K562 (cell line): Measurements from ENCODE around the gene FAM53A. TPM values are rescaled to one million over a fixed set of nuclear protein-coding genes. Genes with fewer than 3 reads are reported as not detected.
A peak's percentile ranks its signal among the peaks of the same experiment; 100 is the strongest.

ENCODE experiments used
- ATF1 ChIP-seq, 2 experiments: fragments of 450-650 bp in 1 of 2; IDR thresholded peaks; 2 replicates each; pipeline ENCODE4 v1.6.1; 2016; ENCODE audit warnings: missing compliant biosample characterization in 1 of 2, missing genetic modification characterization in 1 of 2
- C11orf30 ChIP-seq: fragments of 450-650 bp; IDR thresholded peaks from 2 replicates; pipeline ENCODE4 v1.6.1; 2016; ENCODE audit warnings: low read depth, mild to moderate bottlenecking
- DPF2 ChIP-seq: fragments of 450-650 bp; IDR thresholded peaks from 2 replicates; pipeline ENCODE4 v1.6.1; 2016
- MAFF ChIP-seq: IDR thresholded peaks from 2 replicates; pipeline ENCODE4 v1.6.1; 2012; ENCODE audit warnings: low read length, improper control_type of control experiment
- NR2C1 ChIP-seq, 2 experiments: fragments of 450-650 bp; IDR thresholded peaks; 2 replicates each; pipeline ENCODE4 v1.6.1; 2017; ENCODE audit warnings: mild to moderate bottlenecking in 2 of 2, antibody characterized with exemption in 1 of 2, inconsistent platforms in 1 of 2, missing compliant biosample characterization in 1 of 2, missing genetic modification characterization in 1 of 2
- SMARCC2 ChIP-seq: fragments of 450-650 bp; IDR thresholded peaks from 2 replicates; pipeline ENCODE4 v1.6.1; 2017; ENCODE audit warnings: antibody characterized with exemption, moderate library complexity, mild to moderate bottlenecking, low read depth
- ZNF175 ChIP-seq: fragments of 200-800 bp; sonication (Bioruptor generic); IDR thresholded peaks from 2 replicates; pipeline ENCODE4 v1.6.1; 2016; ENCODE audit warnings: low read depth, mild to moderate bottlenecking, missing genetic modification characterization, missing compliant biosample characterization
- ZNF316 ChIP-seq: fragments of 450-650 bp; IDR thresholded peaks from 2 replicates; pipeline ENCODE4 v1.6.1; 2016
- polyA plus RNA-seq, 8 experiments: library from polyadenylated mRNA; depleted of rRNA in 4 of 8; stranded (reverse) in 5 of 8; unstranded in 3 of 8; fragments of >200 nt; fragmentation: Nextera tagmentation in 2 of 8; fragmentation: Illumina TruSeq in 1 of 8; extraction: Ambion mirVana in 2 of 8; extraction: Trizol in 1 of 8; gene quantifications; 2 replicates each; pipeline versions ENCODE4 v1.2.1 to v1.2.3, GENCODE V29; 2011 to 2014; ENCODE audit warnings: inconsistent platforms in 1 of 8, missing spikeins in 1 of 8
- total RNA-seq, 7 experiments: library from RNA; depleted of rRNA in 6 of 7; stranded (reverse); fragments of >200 nt in 6 of 7; fragmentation: Illumina TruSeq in 2 of 7; extraction: Trizol in 2 of 7; gene quantifications; 2 replicates each; pipeline versions ENCODE4 v1.2.1 to v1.2.3, GENCODE V29; 2011 to 2021; ENCODE audit warnings: low replicate concordance in 1 of 7
- TF ChIP-seq, protein P1 (sequence below): fragments of 450-650 bp; IDR thresholded peaks from 2 replicates; pipeline ENCODE4 v1.6.1; 2017; ENCODE audit warnings: antibody characterized with exemption, mild to moderate bottlenecking
- TF ChIP-seq, protein P2 (sequence below), 2 experiments: fragments of 450-650 bp; formaldehyde crosslinking in 1 of 2; IDR thresholded peaks; 2 replicates each; pipeline versions ENCODE4 v1.4.0 to v1.6.1; 2014 to 2020; ENCODE audit warnings: mild to moderate bottlenecking in 2 of 2, borderline replicate concordance in 1 of 2, low read depth in 1 of 2

The FAM53A gene
- total and polyA plus RNA-seq, 9 of the 15 experiments (the other 6 are each of a cell fraction or from before 2014, with no cell fraction given), result 0.53 to 2.7 (median 1.4) TPM; not detected in 2

DNA sequence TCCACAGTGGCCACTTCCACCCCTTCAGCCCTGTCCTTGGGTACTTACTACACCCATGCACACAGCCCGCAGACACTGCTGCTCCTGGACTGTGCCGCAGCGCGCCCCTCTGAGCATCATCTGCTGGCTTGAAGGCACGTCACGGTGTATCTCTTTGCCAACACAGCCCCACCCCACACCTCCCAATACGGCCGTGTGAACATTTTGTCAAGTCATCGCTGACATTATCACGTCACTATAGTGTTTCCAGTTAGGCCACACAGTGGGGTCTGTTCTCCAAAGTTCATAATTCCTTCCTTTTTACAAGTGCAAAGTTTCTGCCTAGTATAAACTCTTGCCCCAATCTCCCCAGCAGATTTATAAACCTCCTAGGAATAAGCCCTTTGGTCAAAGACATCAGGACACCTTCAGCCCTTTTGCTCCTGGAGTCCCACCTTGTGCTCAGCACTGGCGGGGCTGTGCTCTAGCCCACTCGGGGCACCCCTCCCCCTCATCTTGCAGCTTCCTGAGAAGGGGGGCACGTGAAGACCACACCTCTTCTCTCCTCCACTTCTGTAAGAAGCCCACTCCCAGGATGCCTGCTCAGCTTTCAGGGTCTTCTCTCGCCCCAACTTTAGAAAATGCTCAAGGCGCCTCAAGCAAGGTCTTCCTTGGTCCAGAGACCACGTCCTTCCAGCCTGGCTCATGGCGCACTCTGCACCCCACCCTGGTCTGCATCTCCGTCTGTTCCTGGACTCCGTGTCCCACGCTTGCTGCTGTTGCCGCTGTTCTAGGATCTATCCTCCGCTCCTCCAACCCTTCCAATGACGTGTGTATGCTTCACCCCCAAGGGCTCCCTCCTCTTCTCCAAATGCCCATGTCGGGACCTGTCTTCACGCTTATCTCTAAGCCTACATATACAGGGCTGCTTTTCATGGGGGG is 7.2 kb downstream of the FAM53A start (continued):
- TF ChIP-seq, protein P1, sequence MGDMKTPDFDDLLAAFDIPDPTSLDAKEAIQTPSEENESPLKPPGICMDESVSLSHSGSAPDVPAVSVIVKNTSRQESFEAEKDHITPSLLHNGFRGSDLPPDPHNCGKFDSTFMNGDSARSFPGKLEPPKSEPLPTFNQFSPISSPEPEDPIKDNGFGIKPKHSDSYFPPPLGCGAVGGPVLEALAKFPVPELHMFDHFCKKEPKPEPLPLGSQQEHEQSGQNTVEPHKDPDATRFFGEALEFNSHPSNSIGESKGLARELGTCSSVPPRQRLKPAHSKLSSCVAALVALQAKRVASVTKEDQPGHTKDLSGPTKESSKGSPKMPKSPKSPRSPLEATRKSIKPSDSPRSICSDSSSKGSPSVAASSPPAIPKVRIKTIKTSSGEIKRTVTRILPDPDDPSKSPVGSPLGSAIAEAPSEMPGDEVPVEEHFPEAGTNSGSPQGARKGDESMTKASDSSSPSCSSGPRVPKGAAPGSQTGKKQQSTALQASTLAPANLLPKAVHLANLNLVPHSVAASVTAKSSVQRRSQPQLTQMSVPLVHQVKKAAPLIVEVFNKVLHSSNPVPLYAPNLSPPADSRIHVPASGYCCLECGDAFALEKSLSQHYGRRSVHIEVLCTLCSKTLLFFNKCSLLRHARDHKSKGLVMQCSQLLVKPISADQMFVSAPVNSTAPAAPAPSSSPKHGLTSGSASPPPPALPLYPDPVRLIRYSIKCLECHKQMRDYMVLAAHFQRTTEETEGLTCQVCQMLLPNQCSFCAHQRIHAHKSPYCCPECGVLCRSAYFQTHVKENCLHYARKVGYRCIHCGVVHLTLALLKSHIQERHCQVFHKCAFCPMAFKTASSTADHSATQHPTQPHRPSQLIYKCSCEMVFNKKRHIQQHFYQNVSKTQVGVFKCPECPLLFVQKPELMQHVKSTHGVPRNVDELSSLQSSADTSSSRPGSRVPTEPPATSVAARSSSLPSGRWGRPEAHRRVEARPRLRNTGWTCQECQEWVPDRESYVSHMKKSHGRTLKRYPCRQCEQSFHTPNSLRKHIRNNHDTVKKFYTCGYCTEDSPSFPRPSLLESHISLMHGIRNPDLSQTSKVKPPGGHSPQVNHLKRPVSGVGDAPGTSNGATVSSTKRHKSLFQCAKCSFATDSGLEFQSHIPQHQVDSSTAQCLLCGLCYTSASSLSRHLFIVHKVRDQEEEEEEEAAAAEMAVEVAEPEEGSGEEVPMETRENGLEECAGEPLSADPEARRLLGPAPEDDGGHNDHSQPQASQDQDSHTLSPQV, result peak; percentile 84
- TF ChIP-seq SMARCC2 (peak; percentile 64; the same call in 1 of the 2 replicates), ZNF175 (CRISPR knock-in tag) (no peak), NR2C1 (IDR thresholded peaks at IDR 0.05) (no peak), NR2C1 (tag; IDR thresholded peaks at IDR 0.05) (no peak), ZNF316 (peak; percentile 98), MAFF (peak; percentile 93), C11orf30 (peak; percentile 96), DPF2 (peak; percentile 82), ATF1 (CRISPR knock-in tag; IDR thresholded peaks at IDR 0.05) (no peak), ATF1 (tag; IDR thresholded peaks at IDR 0.05) (peak; percentile 80)
- TF ChIP-seq, protein P2, sequence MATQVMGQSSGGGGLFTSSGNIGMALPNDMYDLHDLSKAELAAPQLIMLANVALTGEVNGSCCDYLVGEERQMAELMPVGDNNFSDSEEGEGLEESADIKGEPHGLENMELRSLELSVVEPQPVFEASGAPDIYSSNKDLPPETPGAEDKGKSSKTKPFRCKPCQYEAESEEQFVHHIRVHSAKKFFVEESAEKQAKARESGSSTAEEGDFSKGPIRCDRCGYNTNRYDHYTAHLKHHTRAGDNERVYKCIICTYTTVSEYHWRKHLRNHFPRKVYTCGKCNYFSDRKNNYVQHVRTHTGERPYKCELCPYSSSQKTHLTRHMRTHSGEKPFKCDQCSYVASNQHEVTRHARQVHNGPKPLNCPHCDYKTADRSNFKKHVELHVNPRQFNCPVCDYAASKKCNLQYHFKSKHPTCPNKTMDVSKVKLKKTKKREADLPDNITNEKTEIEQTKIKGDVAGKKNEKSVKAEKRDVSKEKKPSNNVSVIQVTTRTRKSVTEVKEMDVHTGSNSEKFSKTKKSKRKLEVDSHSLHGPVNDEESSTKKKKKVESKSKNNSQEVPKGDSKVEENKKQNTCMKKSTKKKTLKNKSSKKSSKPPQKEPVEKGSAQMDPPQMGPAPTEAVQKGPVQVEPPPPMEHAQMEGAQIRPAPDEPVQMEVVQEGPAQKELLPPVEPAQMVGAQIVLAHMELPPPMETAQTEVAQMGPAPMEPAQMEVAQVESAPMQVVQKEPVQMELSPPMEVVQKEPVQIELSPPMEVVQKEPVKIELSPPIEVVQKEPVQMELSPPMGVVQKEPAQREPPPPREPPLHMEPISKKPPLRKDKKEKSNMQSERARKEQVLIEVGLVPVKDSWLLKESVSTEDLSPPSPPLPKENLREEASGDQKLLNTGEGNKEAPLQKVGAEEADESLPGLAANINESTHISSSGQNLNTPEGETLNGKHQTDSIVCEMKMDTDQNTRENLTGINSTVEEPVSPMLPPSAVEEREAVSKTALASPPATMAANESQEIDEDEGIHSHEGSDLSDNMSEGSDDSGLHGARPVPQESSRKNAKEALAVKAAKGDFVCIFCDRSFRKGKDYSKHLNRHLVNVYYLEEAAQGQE (IDR thresholded peaks at IDR 0.05; ENCODE audit: borderline replicate concordance), result no peak
- TF ChIP-seq, protein P2 (CRISPR knock-in tag; IDR thresholded peaks at IDR 0.05; ENCODE audit: low read depth), result no peak
